Measurements from ENCODE around the gene OGA. TPM values are rescaled to one million over a fixed set of nuclear protein-coding genes. Genes with fewer than 3 reads are reported as not detected.

The OGA gene
- polyA plus RNA-seq, 1 experiment: 25.6 TPM

- no peak for TF ChIP-seq CTCF (IDR thresholded peaks at IDR 0.05; ENCODE audit: insufficient read depth, low read depth, low read length)
- Histone ChIP-seq H3K27me3 (ENCODE audit: control insufficient read depth, insufficient read depth, low read length) (peaks cover 41% of the 10 kb centered on the region), H3K36me3 (ENCODE audit: control insufficient read depth, insufficient read depth, low read length) (no peaks in the 10 kb centered on the region), H3K4me3 (ENCODE audit: low read depth, low read length) (no peak overlapping the region)
- ChIA-PET POLR2A (interaction anchor here (0.7 kb wide), 1 partner anchor 307 kb away, joined by 4 read pairs; no protein-coding TSS in a partner anchor), CTCF (interaction anchor here (1.1 to 3.2 kb wide), 4 partner anchors 7 to 561 kb away, joined by 3 to 20 read pairs (median 12); partner anchors contain the start of gene NPM3)
- no peak for DNase-seq (ENCODE audit: low read depth)
These were observed 44.2 kb downstream of the OGA start for GRCh38 chr10:101773923-101774588.

GRCh38 chr10:101772895-101773761, 45.1 kb downstream of the OGA start:
- no peak for TF ChIP-seq CTCF (IDR thresholded peaks at IDR 0.05; ENCODE audit: insufficient read depth, low read depth, low read length)
- Histone ChIP-seq H3K27me3 (ENCODE audit: control insufficient read depth, insufficient read depth, low read length) (peaks cover 48% of the 10 kb centered on the region), H3K36me3 (ENCODE audit: control insufficient read depth, insufficient read depth, low read length) (no peaks in the 10 kb centered on the region), H3K4me3 (ENCODE audit: low read depth, low read length) (no peak overlapping the region)
- no peak for DNase-seq (ENCODE audit: low read depth)
- ChIA-PET POLR2A (interaction anchor here (0.7 kb wide), 1 partner anchor 306 kb away, joined by 4 read pairs; no protein-coding TSS in a partner anchor), CTCF (interaction anchor here (1.5 to 3.2 kb wide), 3 partner anchors 8 to 171 kb away, joined by 7 to 20 read pairs (median 20); partner anchors contain the start of gene NPM3)

- Histone ChIP-seq H3K36me3 (ENCODE audit: control insufficient read depth, insufficient read depth, low read length) (no peaks in the 10 kb centered on the region), H3K27me3 (ENCODE audit: control insufficient read depth, insufficient read depth, low read length) (peaks cover 54% of the 10 kb centered on the region), H3K4me3 (ENCODE audit: low read depth, low read length) (no peak overlapping the region)
- DNase-seq (ENCODE audit: low read depth): no peak
- no peak for TF ChIP-seq CTCF (IDR thresholded peaks at IDR 0.05; ENCODE audit: insufficient read depth, low read depth, low read length)
- CTCF ChIA-PET: interaction anchor here (1.5 to 3.2 kb wide), 3 partner anchors 9 to 170 kb away, joined by 7 to 20 read pairs (median 20); partner anchors contain the start of gene NPM3
- POLR2A ChIA-PET: no interaction called here
These were observed 46.0 kb downstream of the OGA start for GRCh38 chr10:101772017-101772894.

- POLR2A ChIA-PET: no interaction called here
- Histone ChIP-seq H3K4me3 (ENCODE audit: low read depth, low read length) (no peak overlapping the region), H3K27me3 (ENCODE audit: control insufficient read depth, insufficient read depth, low read length) (peaks cover 52% of the 10 kb centered on the region), H3K36me3 (ENCODE audit: control insufficient read depth, insufficient read depth, low read length) (no peaks in the 10 kb centered on the region)
- DNase-seq (ENCODE audit: low read depth): no peak
- CTCF ChIA-PET: interaction anchor here (0.8 to 3.2 kb wide), 2 partner anchors 10 kb away, joined by 5 to 20 read pairs; no protein-coding TSS in a partner anchor
- no peak for TF ChIP-seq CTCF (IDR thresholded peaks at IDR 0.05; ENCODE audit: insufficient read depth, low read depth, low read length)
These were observed 46.9 kb downstream of the OGA start for GRCh38 chr10:101771380-101771779.

Measured in BJ (cell line).